Measurements from ENCODE around the gene MRS2. TPM values are rescaled to one million over a fixed set of nuclear protein-coding genes. Genes with fewer than 3 reads are reported as not detected.

The MRS2 gene
- total RNA-seq, 2 donors from 2014 or later: 32.6 to 35.7 TPM

- no peak overlapping the region for H3K4me3 ChIP-seq
- H3K4me1 ChIP-seq: no peaks in the 10 kb centered on the region
- intact Hi-C loops (cut with DNase I): no loop called here
- TF ChIP-seq CTCF (IDR thresholded peaks at IDR 0.05): no peak
- H3K9me3 ChIP-seq: no peaks in the 10 kb centered on the region
- no peaks in the 10 kb centered on the region for H3K36me3 ChIP-seq
- no peak overlapping the region for H3K9ac ChIP-seq (ENCODE audit: low read depth in 2 of 2, low read length in 2 of 2)
- H3K27ac ChIP-seq: no peak overlapping the region
- H3K27me3 ChIP-seq: no peaks in the 10 kb centered on the region
- DNase-seq: no peak
These were observed 52.3 kb downstream of the MRS2 start for GRCh38 chr6:24455061-24455460.

- no peak for TF ChIP-seq CTCF (IDR thresholded peaks at IDR 0.05)
- Histone ChIP-seq H3K4me1 (no peaks in the 10 kb centered on the region), H3K36me3 (no peaks in the 10 kb centered on the region), H3K4me3 (no peak overlapping the region), H3K9me3 (no peaks in the 10 kb centered on the region), H3K27me3 (no peaks in the 10 kb centered on the region), H3K9ac (ENCODE audit: low read depth in 2 of 2, low read length in 2 of 2) (no peak overlapping the region), H3K27ac (no peak overlapping the region)
- intact Hi-C loops (cut with DNase I): no loop called here
- no peak for DNase-seq
These were observed 55.4 kb downstream of the MRS2 start for GRCh38 chr6:24458134-24458533.

GRCh38 chr6:24458941-24459340 lies 56.2 kb downstream of the MRS2 start:
- no peaks in the 10 kb centered on the region for H3K36me3 ChIP-seq
- H3K4me3 ChIP-seq: no peak overlapping the region
- no peak overlapping the region for H3K27ac ChIP-seq
- H3K27me3 ChIP-seq: no peaks in the 10 kb centered on the region
- no peak overlapping the region for H3K9ac ChIP-seq (ENCODE audit: low read depth in 2 of 2, low read length in 2 of 2)
- DNase-seq: no peak
- H3K9me3 ChIP-seq: no peaks in the 10 kb centered on the region
- intact Hi-C loops (cut with DNase I): no loop called here
- no peaks in the 10 kb centered on the region for H3K4me1 ChIP-seq
- TF ChIP-seq CTCF (IDR thresholded peaks at IDR 0.05): no peak

GRCh38 chr6:24460966-24461365 lies 58.2 kb downstream of the MRS2 start:
- Histone ChIP-seq H3K36me3 (no peaks in the 10 kb centered on the region), H3K27me3 (no peaks in the 10 kb centered on the region), H3K4me3 (no peak overlapping the region), H3K4me1 (no peaks in the 10 kb centered on the region), H3K9ac (ENCODE audit: low read depth in 2 of 2, low read length in 2 of 2) (no peak overlapping the region), H3K9me3 (no peaks in the 10 kb centered on the region), H3K27ac (no peak overlapping the region)
- no peak for DNase-seq
- TF ChIP-seq CTCF (IDR thresholded peaks at IDR 0.05): no peak
- intact Hi-C loops (cut with DNase I): no loop called here

GRCh38 chr6:24464253-24465038 lies 61.7 kb downstream of the MRS2 start:
- intact Hi-C loops (cut with DNase I): no loop called here
- Histone ChIP-seq H3K27ac (no peak overlapping the region), H3K27me3 (no peaks in the 10 kb centered on the region), H3K9ac (ENCODE audit: low read depth in 2 of 2, low read length in 2 of 2) (no peak overlapping the region), H3K9me3 (no peaks in the 10 kb centered on the region), H3K4me3 (no peak overlapping the region), H3K36me3 (no peaks in the 10 kb centered on the region), H3K4me1 (no peaks in the 10 kb centered on the region)
- no peak for DNase-seq
- TF ChIP-seq CTCF (IDR thresholded peaks at IDR 0.05): no peak
